Adrenal gland (tissue), 12 donors: ENCODE measurements around the gene YTHDC2. TPM values are rescaled to one million over a fixed set of nuclear protein-coding genes. Genes with fewer than 3 reads are reported as not detected.

Source experiments
- DNase-seq, 7 donors: peaks; one replicate each; pipeline ENCODE4 v3.0.0-alpha.2; 2019 to 2020
- H3K27ac ChIP-seq, 5 donors: fragments of 200-600 bp; sonication (generic) in 4 of 5; 1 replicate in 3 of 5; 2 replicates in 2 of 5; pipeline versions ENCODE4 v1.5.1 to v1.8.0; 2016 to 2020; ENCODE audit warnings: mild to moderate bottlenecking in 1 of 5
- H3K27me3 ChIP-seq: fragments of 200-600 bp; 2 replicates; pipeline ENCODE4 v1.8.0; 2021
- H3K36me3 ChIP-seq, 2 donors: fragments of 200-600 bp; replicated peaks in 1 of 2; 1 replicate in 1 of 2; 2 replicates in 1 of 2; pipeline versions ENCODE4 v1.5.1 to v1.8.0; 2018 to 2022
- H3K4me1 ChIP-seq, 2 donors: fragments of 200-600 bp; replicated peaks in 1 of 2; 1 replicate in 1 of 2; 2 replicates in 1 of 2; pipeline versions ENCODE4 v1.5.1 to v1.8.0; 2018 to 2021
- H3K4me3 ChIP-seq, 4 donors: fragments of 200-600 bp; sonication (generic) in 3 of 4; one replicate each; pipeline ENCODE4 v1.5.1; 2016 to 2018
- H3K9me3 ChIP-seq, 3 donors: fragments of 200-600 bp; sonication (generic) in 1 of 3; replicated peaks in 1 of 3; 1 replicate in 2 of 3; 2 replicates in 1 of 3; pipeline versions ENCODE4 v1.5.1 to v1.8.0; 2016 to 2021
- CTCF ChIP-seq, 6 experiments: fragments of 450-650 bp in 4 of 6; fragments of 200-600 bp in 2 of 6; sonication (generic) in 1 of 6; IDR thresholded peaks; 1 replicate in 5 of 6; 2 replicates in 1 of 6; pipeline versions ENCODE4 v1.5.1 to v1.8.0; 2016 to 2021; ENCODE audit warnings: antibody characterized with exemption in 6 of 6, mild to moderate bottlenecking in 2 of 6, moderate library complexity in 1 of 6
- POLR2A ChIP-seq, 2 donors: fragments of 450-650 bp; IDR thresholded peaks; one replicate each; pipeline ENCODE4 v1.6.1; 2017; ENCODE audit warnings: antibody characterized with exemption in 2 of 2, mild to moderate bottlenecking in 2 of 2, moderate library complexity in 1 of 2
- WGBS, 4 donors: extraction: QIAGEN DNeasy Blood & Tissue Kit in 2 of 4; methylation state at CpG; one replicate each; pipeline versions ENCODE4 v1.1.5 to v1.1.7; 2013 to 2017; 5-methylcytosine and 5-hydroxymethylcytosine counted together
- intact Hi-C, 2 donors: fragments of 100-400 bp; cut with DNase I; formaldehyde crosslinking; loops; one replicate each; pipeline versions ENCODE4 v1.14.1 to v1.15.0; 2022 to 2023
- polyA plus RNA-seq, 3 donors: library from polyadenylated mRNA; stranded (reverse); fragments of 200-250 nt in 2 of 3; fragments of 350-450 nt in 1 of 3; fragmentation: Illumina TruSeq in 1 of 3; extraction: RNeasy Lipid Tissue Mini Kit (QIAGEN cat#74804) in 1 of 3; gene quantifications; one replicate each; pipeline ENCODE4 v1.2.3, GENCODE V29; 2013 to 2014
- total RNA-seq, 9 donors: library from RNA; depleted of rRNA in 4 of 9; stranded (reverse); fragments of >200 nt in 4 of 9; fragments of 120-200 nt in 1 of 9; fragmentation: NEBNext Ultra II Directional in 1 of 9; extraction: Animal tissue kit (Norgen Biotek cat#: 25700) in 1 of 9; gene quantifications; one replicate each; pipeline versions ENCODE4 v1.1.0 to v1.2.4, GENCODE V29; 2013 to 2023
- donor health status: healthy with polysubstance abuse.
- donor health status: Bipolar disorder and iron deficiency.
- donor health status: DM: yes; HTN: yes; CAD: no.
- donor health status: DM: no; HTN: no; CAD: no.
- donor health status: DM: no; HTN: no; CAD: no.
- donor health status: DM: yes; HTN: yes; CAD: no.

Gene YTHDC2
- total and polyA plus RNA-seq, 12 donors, result 10.3 to 34.9 (median 23.6) TPM

GRCh38 chr5:113527746-113528145, 14.3 kb downstream of the YTHDC2 start:
- Histone ChIP-seq H3K4me1 (peaks cover 4 to 36% of the 10 kb centered on the region in 2 donors), H3K9me3 (peaks cover 0 to 13% (median 0%) of the 10 kb centered on the region in 3 donors), H3K4me3 (no peak overlapping the region), H3K27me3 (no peaks in the 10 kb centered on the region), H3K27ac (no peak overlapping the region), H3K36me3 (peaks cover 0 to 2% of the 10 kb centered on the region in 2 donors)
- peak in 2 of 7 donors; percentile 16 to 21 for DNase-seq
- TF ChIP-seq POLR2A (IDR thresholded peaks at IDR 0.05) (no peak), CTCF (IDR thresholded peaks at IDR 0.05) (no peak)
- 90 to 98% (median 96%) methylated on average over 5 of the region's 5 CpGs for WGBS, 4 donors
- intact Hi-C loops, result no loop called here

- Histone ChIP-seq H3K4me1 (peaks cover 0 to 1% of the 10 kb centered on the region in 2 donors), H3K4me3 (no peak overlapping the region), H3K9me3 (peaks cover 0 to 13% (median 0%) of the 10 kb centered on the region in 3 donors), H3K27me3 (no peaks in the 10 kb centered on the region), H3K36me3 (peaks cover 0 to 18% of the 10 kb centered on the region in 2 donors), H3K27ac (no peak overlapping the region)
- TF ChIP-seq CTCF (IDR thresholded peaks at IDR 0.05) (no peak), POLR2A (IDR thresholded peaks at IDR 0.05) (no peak)
- 95 to 100% (median 98%) methylated on average over 2 of the region's 2 CpGs for WGBS, 4 donors
- no peak for DNase-seq
- intact Hi-C loops, result no loop called here
These were observed 18.1 kb downstream of the YTHDC2 start for GRCh38 chr5:113531481-113532159.

- WGBS, 4 donors, result 95 to 98% (median 97%) methylated on average over 2 of the region's 2 CpGs
- intact Hi-C loops, result no loop called here
- Histone ChIP-seq H3K4me1 (no peaks in the 10 kb centered on the region), H3K36me3 (peaks cover 0 to 27% of the 10 kb centered on the region in 2 donors), H3K4me3 (no peak overlapping the region), H3K27ac (no peak overlapping the region), H3K27me3 (no peaks in the 10 kb centered on the region), H3K9me3 (no peaks in the 10 kb centered on the region)
- no peak for TF ChIP-seq CTCF (IDR thresholded peaks at IDR 0.05)
- DNase-seq, result no peak
These were observed 24.8 kb downstream of the YTHDC2 start for GRCh38 chr5:113538313-113538712.

- no peaks in the 10 kb centered on the region for H3K27me3 ChIP-seq
- peaks cover 4 to 13% of the 10 kb centered on the region in 2 donors for H3K4me1 ChIP-seq
- H3K9me3 ChIP-seq, result no peaks in the 10 kb centered on the region
- no peak for TF ChIP-seq CTCF (IDR thresholded peaks at IDR 0.05)
- TF ChIP-seq POLR2A (IDR thresholded peaks at IDR 0.05), result no peak
- peak in 1 of 7 donors; percentile 13 for DNase-seq
- peak overlapping the region in 2 of 5 donors; percentile 0 to 32 for H3K27ac ChIP-seq
- H3K36me3 ChIP-seq, result peaks cover 0 to 26% of the 10 kb centered on the region in 2 donors
- intact Hi-C loops, result no loop called here
- 60 to 74% (median 66%) methylated on average over 3 of the region's 3 CpGs for WGBS, 4 donors
- H3K4me3 ChIP-seq, result no peak overlapping the region
These were observed 33.2 kb downstream of the YTHDC2 start for GRCh38 chr5:113546703-113547183.
